ENCODE data around the gene PPFIA1. TPM values are rescaled to one million over a fixed set of nuclear protein-coding genes. Genes with fewer than 3 reads are reported as not detected.

Gene PPFIA1
- total RNA-seq (2014; rRNA removed; shearing (Covaris generic)) = 29.7 and 45.9 TPM in 2 replicates

DNA sequence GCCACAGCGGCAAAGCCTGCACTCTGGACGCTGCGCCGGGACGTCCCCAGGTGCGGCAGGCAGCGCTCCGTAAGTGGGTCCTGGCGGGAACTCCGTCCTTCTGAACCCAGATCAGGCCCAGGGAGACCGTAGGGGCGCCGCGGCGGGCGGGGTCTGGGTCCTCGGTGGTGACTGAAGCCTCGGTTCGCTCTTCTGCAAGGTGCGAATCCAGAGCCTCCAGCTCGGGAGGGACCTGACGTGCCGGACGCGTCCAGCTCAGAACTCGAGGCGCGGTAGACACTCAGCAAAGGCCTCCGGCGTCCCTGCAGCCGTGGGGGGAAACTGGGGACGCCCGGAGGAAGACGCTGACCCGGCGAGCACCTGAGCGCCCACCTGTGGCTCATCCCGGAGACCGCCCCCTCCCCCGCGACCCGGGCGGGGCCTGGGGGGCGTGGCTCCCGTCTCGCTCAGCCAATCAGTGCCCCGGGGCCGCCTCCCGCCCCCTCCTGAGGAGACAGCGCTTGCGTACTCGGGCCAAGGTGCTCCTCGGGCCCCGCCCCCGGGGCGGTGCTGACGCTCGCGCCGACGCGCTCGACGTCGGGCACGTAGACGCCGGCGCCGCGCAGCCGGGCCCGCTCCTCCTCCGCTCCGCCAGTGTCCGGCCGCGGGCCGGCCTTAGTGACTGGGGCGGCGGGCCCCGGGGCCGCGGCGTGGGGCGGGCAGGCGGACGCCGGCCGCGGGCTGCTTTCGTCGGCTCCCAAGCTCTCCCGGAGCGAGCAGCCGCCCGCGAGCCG lies at the start of gene PPFIA1:
TSS of gene PPFIA1 (plus strand) at position 587 of the 773 bp plus-strand sequence. CDS start 1,483 bp downstream, outside the sequence.
- DNase-seq (ENCODE audit: low spot score) = peak; percentile 96
- in situ Hi-C loops (cut with HindIII; ENCODE audit: low sequenced_read_pairs) = no loop called here

DNA sequence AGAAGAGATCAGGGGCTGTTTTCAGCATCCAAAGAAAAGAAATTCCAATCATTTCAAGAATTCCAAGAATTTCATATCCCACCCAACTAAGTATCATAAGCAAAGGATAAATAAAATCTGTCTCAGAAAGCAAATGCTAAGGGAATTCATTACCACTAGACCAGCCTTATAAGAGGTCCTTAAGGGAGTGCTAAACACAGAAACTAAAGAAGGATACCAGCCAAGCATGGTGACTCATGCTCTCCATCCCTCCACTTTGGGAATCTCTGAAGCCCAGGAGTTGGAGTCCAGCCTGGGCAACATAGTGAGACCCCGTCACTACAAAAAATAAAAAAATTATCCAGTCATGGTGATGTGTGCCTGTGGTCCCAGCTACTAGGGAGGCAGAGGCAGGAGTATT lies 49.6 kb upstream of the PPFIA1 start:
- in situ Hi-C loops (cut with HindIII; ENCODE audit: low sequenced_read_pairs) = no loop called here

DNA sequence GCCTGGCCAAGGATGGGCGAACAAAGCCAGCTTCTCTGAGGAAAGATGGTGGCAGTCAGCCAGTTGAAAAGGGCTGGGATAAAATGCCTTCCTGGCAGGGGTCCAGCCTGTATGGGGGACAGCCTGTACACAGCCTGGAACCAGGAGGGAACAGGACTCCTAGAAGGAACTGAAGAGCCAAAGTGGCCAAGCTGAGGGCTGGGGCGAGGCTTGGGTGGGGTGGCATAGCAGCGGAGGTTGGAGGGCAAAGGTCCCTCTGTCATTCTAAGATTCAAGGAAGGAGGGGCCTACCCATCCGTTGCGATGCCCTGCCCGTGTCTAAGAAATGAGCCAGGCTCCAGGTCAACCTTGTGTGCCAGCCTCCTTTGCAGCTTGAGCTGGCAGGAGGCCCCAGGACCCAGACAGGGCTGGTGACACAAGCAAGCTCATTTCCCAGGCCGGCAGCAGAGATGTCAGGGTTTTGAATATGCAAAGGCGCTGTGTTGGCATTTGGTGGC lies 44.8 kb upstream of the PPFIA1 start:
- DNase-seq (ENCODE audit: low spot score) = peak; percentile 32
- in situ Hi-C loops (cut with HindIII; ENCODE audit: low sequenced_read_pairs) = no loop called here

More for the DNA sequence above, 49.6 kb upstream of the PPFIA1 start:
- DNase-seq (ENCODE audit: low spot score) = no peak

DNA sequence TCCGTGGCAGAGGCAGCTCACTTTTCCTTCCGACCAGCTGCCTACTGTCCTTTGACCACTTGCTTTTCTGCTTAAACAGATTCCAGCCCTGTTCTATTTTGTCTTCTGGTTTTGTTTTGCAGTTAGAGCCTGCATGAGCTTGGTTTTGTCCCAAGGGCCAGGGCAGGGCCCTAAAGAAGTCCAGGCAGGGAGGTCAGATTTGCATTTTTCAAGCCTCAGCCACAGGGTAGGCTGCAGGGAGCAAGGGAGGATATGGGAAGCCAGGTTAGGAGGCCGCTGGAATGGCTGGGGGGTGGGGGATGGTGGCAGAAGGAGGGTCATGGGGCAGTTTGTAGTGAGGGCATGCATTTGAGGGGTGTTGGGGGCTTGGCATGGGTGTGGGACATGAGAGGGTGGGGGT lies 44.3 kb upstream of the PPFIA1 start:
- in situ Hi-C loops (cut with HindIII; ENCODE audit: low sequenced_read_pairs) = no loop called here
- DNase-seq (ENCODE audit: low spot score) = no peak

DNA sequence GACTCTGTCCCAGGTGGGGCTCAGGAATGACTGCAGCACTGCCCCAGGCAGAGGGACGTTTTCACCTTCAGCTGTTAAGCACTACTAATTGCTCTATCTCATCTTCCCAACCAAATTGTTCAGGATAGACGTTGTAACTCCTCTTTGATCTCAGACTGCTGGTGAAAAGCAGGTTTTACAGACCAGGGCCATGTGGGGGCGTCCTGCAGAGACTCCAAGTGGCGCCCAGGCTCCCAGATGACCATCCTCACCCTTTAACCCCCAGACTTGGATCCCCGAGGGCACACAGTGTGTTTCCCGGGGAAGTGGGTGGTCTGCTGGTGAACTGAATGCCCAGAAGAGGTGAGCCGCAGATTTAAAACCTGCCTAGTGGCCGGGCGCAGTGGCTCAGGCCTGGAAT lies 43.5 kb upstream of the PPFIA1 start:
- no peak for DNase-seq (ENCODE audit: low spot score)
- in situ Hi-C loops (cut with HindIII; ENCODE audit: low sequenced_read_pairs) = no loop called here

DNA sequence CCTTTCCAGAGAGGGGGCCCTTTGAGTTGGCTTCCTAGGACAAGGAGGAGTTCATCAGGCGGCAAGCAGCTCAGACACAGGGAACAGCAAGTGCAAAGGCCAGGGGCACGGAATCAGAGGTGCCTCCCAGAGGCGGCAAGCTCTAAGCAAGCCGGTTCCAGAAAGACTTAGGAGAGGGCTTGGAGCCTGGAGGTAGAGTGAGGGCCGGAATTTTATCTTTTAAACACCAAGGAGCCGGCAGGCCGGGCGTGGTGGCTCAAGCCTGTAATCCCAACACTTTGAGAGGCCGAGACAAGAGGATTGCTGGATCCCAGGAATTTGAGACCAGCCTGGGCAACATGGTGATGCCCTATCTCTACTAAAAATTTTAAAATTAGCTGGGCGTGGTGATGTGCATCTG lies 40.8 kb upstream of the PPFIA1 start:
- in situ Hi-C loops (cut with HindIII; ENCODE audit: low sequenced_read_pairs) = no loop called here
- no peak for DNase-seq (ENCODE audit: low spot score)

DNA sequence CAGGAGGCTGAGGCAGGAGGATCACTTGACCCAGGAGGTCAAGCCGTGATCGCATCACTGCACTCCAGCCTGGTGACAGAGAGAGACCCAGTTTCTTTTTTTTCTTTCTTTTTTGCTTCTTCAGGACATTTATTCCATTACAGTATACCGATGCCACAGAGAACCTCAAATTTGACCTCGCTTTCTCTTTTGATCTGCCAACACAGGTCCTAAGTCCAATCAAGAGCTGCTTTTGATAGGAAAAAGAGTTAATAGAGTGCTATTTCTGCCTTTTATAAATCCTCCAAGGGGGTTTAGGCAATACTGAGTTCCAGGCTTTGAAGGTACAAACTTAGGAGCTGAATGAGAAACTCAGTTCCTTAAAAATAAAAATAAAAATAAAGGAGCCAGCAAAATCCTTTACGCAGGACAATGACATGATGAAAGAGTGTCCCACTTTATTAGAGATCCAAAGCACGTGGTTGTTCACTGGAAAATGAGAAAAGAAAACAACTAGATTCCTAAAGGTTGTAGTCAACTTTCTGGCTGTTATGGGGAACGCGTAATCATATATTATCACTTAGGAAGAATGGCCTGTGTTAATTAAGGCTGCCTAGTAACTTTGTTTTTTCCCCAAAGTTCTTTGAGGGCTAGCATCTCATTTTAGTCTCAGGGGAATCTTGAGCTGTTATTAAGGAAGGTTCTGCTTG lies 40.2 kb upstream of the PPFIA1 start:
- in situ Hi-C loops (cut with HindIII; ENCODE audit: low sequenced_read_pairs) = no loop called here
- DNase-seq (ENCODE audit: low spot score) = no peak

DNA sequence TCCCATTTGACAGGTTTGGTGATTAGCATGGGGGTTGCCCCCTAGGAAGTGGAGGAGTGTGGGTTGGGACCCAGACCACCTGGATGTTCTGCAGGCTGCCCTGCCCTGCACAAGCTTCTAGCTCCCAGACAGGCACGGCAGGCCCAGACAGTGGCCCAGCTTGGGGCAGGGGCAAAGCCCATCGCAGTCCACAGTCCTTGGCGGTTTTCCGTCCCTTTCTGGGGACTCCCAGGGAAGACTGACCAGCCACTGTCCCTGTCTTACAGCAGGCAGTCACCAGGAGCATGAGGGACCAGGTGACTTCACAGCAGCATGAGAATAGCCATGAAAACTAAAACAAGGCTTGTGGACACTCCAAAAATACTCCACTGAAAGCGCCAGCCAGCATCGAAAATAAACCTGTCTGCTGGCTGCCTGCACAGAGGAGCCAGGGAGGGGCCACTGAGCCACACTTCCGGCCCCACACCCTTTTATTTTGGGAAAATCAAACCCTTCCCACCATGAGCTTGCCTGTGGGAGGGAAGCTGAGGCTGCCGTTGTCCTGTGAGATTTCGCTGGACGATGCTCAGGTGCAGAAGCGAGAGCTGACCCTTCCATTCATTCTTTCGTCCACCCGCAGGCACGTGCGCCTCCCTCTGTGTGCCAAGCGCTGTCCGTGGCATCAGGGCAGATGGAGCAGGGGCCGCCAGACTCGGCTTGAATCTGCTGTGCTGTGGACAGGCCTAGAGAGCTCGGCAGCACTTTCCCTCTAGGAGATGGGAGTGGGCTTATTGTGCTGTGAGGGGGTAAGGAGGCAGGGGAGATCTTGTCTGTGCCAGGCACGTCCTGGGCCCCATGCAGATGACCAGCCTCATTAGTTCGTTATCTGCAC lies 39.4 kb upstream of the PPFIA1 start:
- in situ Hi-C loops (cut with HindIII; ENCODE audit: low sequenced_read_pairs) = no loop called here
- peak; percentile 31 for DNase-seq (ENCODE audit: low spot score)

DNA sequence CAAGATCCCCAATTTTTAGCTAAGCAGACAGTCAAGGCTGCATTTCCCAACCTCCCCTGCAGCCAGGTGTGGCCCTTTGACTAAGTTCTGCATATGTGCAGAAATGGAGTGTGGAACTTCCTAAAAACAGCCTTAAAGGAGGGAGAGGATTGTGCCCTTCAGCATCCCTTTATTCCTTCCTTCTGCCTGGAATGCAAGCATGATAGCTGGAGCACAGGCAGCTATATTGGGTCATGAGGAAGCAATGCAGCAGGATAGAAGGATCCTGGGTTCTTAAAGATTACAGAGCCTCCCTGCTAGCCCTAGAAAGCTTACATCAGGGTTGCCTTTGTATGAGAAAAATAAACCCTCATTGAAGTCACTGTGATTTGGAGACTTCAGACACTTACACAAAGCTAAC lies 37.5 kb upstream of the PPFIA1 start:
- in situ Hi-C loops (cut with HindIII; ENCODE audit: low sequenced_read_pairs) = no loop called here
- DNase-seq (ENCODE audit: low spot score) = no peak

DNA sequence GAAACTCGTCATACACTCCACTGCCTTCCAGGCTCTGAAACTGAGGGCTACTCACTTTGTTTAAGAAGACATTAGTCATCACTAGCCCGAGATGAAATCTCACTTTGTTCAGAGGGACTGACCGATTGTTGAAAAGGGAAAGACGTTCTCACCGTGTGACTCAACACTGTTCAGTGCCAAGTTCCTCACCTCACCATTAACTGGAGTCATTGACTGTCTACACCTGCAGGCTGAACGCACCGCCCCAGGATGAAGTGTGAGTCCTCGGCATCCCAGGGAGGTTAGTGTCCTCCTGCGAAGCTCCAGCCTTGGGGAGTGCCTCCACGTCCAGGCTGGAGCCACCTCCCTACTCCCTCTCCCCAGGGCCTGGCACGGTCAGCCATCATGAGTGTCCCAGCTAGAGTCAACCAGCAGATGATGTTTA lies 37.0 kb upstream of the PPFIA1 start:
- in situ Hi-C loops (cut with HindIII; ENCODE audit: low sequenced_read_pairs) = no loop called here
- DNase-seq (ENCODE audit: low spot score) = no peak

DNA sequence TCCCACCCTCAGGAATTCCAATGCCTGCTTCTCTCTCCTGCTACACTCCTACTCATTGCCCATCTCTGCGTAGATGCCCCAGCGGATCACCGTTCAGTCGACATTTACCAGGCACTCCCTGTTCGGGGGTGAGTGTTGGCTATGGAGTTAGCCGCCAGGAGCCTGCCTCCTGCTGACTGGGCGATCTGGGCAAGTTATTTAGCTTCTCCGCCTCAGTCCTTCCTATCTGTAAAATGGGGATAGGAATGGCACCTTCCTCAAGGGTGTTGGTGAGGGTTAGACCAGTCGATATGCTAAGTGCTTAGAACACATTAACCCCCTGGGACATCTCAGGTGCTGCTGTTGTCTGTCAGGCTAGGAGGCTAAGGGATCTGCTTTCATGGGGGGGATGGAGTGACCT lies 36.5 kb upstream of the PPFIA1 start:
- DNase-seq (ENCODE audit: low spot score) = no peak
- in situ Hi-C loops (cut with HindIII; ENCODE audit: low sequenced_read_pairs) = no loop called here

DNA sequence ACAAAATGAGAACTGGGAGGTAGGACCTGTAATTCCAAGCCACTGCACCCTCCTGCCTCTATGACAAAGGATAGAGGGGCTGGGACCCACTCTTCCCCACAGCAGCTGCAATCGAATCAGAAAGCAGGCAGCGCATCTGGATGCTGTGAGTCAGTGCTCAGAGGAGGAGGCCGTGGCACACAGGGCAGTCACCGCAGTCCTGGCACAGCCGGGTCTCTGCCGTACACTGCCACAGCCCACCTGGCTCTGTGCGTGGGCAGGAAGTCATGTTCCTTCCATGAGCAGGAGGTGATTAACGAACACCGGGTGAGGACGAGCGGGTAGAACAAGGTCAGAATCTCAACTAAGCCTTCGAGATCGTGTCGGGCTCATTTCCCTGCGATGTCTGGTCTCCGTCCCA lies 30.2 kb upstream of the PPFIA1 start:
- in situ Hi-C loops (cut with HindIII; ENCODE audit: low sequenced_read_pairs) = no loop called here
- DNase-seq (ENCODE audit: low spot score) = no peak

DNA sequence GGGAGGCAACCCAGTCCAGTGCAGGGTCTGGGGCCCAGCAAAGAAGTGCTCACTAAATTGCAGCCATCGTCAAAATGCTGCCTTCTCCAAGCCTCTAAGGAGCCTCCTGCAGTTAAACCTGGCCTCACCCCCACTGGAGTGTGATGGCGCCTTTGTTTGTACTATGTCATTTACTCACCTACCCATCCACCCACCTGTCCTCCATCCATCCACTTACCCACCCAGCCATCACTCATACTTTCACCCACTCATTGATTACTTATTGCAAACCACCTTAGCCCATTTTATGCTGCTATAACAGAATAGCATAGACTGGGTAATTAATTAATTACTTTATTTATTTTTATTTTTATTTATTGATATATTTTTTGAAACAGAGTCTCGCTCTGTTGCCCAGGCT lies 28.8 kb upstream of the PPFIA1 start:
- in situ Hi-C loops (cut with HindIII; ENCODE audit: low sequenced_read_pairs) = no loop called here
- DNase-seq (ENCODE audit: low spot score) = no peak

DNA sequence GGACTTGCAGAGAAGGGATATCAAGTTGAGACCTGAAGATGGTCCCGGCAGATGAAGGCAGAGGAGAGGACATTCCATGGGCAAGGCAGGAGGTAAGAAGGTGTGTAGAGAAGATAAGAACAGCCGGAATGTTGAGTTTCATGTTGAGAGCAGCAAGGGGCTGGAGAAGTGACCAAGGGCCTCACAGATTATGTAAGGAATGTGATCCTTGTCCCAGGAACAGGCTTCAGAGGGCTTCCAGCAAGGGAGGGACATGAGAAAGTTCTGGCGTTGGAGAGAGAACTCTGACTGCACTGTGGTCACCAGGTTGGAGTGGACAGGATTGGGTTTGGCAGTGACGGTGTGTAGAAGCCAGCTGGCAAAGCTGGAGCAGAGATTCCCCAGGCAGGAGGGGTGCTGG lies 27.6 kb upstream of the PPFIA1 start:
- in situ Hi-C loops (cut with HindIII; ENCODE audit: low sequenced_read_pairs) = no loop called here
- no peak for DNase-seq (ENCODE audit: low spot score)

DNA sequence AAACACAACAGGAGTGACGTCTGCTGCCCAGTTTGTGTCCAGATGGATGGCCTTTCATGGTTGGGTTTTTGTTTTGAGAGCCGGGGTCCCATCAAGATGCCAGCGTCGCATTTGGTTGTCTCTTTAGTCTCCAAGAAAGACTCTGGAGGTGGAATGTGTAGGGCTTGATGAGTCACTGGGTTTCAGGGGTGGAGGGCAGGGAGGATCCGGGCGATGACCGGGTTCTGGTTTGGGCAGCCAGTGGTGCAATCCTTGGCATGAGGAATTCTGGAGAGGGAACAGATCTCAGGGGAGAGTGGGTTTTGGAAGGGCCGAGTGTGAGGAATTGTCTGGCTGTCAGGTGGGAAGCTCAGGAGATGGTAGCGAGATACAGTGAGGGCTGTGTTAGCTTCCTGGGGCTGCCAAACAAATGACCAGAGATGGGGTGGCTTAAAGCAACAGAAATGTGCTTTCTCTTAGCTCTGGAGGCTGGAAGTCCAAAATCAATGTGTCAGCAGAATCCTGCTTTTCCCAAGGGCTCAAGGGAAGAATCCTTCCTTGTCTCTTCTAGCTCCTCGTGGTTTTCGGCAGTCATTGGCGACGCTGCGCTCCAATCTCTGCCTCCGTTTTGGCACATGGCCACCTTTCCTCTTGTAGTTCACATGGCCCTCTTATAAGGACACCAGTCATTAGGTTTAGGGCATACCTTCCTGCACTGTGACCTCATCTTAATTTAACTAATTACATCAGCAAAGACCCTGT lies 26.4 kb upstream of the PPFIA1 start:
- DNase-seq (ENCODE audit: low spot score) = no peak

DNA sequence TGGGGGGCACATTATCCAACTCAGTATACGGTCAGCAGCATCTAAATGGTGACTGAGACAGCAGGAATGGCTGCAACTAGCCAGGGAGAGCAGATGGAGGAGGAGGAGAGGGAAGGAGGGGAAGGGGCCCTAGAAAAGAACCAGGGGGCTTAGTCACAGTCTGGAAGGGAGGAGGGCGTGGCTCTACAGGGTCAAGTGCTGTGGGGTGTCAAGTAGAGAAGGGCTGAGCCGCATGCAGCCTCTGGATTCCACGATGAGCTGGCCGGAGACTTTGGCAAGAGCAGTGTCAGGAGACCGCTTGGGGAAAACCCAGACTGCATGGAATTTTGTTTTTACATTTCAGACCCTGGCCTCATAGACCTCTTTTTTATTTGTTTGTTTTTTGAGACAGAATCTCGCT lies 25.8 kb upstream of the PPFIA1 start:
- in situ Hi-C loops (cut with HindIII; ENCODE audit: low sequenced_read_pairs) = no loop called here
- DNase-seq (ENCODE audit: low spot score) = no peak

More for the DNA sequence above, 26.4 kb upstream of the PPFIA1 start:
- in situ Hi-C loops (cut with HindIII; ENCODE audit: low sequenced_read_pairs) = no loop called here

DNA sequence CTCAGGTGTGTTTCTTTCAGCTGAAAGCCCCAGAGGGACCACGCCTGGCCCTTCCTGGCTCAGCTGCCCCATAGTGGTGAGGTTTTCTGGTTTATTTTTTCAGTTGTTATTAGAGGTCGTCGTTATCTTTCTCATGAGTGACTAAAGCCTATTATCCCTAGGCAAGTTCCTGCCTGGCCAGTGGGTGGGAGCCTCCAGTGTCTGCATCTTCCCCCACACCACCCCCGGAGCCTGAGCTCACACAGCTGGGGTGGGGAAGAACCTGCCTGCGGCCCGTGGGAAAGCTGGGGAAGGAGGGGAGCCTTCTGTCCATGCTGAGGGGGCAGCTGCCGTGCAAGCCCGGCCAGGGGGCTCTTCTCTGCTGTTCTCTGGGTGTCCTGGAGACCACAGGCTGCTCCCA lies 24.3 kb upstream of the PPFIA1 start:
- no peak for DNase-seq (ENCODE audit: low spot score)
- in situ Hi-C loops (cut with HindIII; ENCODE audit: low sequenced_read_pairs) = no loop called here

DNA sequence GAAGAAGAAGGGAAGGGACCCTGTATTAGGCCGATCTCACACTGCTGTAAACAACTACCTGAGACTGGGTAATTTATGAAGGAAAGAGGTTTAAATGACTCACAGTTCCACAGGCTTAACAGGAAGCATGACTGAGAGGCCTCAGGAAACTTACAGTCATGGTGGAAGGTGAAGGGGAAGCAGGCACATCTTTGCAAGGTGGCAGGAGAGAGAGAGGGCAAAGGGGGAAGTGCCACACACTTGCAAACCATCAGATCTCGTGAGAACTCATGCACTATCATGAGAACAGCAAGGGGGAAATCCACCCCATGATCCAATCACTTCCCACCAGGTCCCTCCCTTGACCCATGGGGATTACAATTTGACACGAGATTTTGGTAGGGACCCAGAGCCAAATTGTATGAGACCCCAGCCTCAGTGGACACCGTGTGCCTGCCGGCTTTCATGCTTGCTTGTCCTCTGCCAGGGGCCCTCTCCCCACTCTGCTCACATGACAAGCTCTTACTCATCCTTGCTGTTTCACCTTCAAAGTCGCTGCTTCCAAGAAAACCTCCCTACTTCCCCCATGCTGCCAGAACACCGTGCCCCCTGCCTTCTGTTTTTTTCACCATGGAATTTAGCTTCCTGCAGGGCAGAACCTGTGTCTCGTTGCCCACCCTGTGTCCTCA lies 23.3 kb upstream of the PPFIA1 start:
- DNase-seq (ENCODE audit: low spot score) = no peak
- in situ Hi-C loops (cut with HindIII; ENCODE audit: low sequenced_read_pairs) = no loop called here

DNA sequence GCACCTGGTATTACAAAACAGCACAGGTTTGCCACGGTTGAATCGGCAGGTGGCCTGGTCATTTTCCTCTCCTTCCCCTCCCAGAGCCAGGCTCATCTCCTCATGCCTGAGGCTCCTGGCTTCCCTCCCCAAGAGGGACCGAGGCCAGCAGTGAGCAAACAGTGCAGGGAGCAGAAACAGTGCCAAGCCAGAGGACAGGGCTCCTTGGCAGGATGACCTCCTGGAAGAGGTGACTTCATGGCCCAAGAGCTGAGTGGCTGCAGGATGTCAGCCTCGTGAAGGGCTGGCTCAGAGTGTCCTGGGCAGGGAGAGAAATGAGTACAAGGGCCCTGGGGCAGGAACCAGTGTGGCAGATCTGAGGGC lies 22.8 kb upstream of the PPFIA1 start:
- peak; percentile 93 for DNase-seq (ENCODE audit: low spot score)
- in situ Hi-C loops (cut with HindIII; ENCODE audit: low sequenced_read_pairs) = no loop called here
